ENCODE measurements around the gene POMGNT1.

Gene POMGNT1

GRCh38 chr1:46206399-46206798 lies 8.2 kb upstream of the POMGNT1 start:
- DNase-seq = no peak

DNA sequence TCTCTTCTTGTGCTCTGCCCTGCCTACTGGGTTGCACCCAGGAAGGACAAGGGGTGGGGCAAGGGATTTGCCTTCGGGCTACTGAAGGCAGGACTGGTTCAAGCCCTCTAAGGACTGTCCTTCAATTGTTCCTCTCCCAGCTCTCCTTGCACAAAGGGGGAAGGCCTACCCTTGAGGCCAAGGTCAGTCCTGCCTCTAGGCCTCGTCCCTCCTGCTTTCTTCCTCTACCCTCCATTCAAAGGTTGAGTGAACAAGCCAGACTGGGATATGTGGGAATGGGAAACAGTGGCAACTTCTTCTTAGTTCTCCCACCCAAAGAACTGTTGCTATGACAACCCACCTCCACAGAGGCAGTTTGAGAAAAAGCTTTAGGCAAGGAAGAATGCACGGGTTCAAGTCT lies 7.6 kb upstream of the POMGNT1 start:
- no peak for DNase-seq

DNA sequence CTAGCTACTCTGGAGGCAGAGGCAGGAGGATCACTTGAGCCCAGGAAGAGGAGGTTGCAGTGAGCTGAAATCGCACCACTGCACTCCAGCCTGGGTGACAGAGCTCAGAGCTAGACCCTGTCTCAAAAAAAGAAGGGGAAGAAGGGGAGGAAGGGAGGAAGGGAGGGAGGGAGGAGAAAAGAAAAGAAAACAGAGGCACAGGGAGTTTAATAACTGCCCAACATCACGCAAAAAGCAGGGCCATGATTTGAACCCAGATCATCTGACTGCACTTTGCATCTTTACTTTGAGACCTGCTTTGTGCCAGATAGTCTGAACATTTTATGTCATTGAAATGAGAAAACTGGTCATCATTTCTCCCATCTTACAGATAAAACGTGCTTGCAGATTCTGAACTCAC lies 6.9 kb upstream of the POMGNT1 start:
- no peak for DNase-seq

- no peak for DNase-seq
Observed at GRCh38 chr1:46204406-46204742, 6.1 kb upstream of the POMGNT1 start.

- no peak for DNase-seq
Observed at GRCh38 chr1:46203738-46204405, 5.6 kb upstream of the POMGNT1 start.

DNA sequence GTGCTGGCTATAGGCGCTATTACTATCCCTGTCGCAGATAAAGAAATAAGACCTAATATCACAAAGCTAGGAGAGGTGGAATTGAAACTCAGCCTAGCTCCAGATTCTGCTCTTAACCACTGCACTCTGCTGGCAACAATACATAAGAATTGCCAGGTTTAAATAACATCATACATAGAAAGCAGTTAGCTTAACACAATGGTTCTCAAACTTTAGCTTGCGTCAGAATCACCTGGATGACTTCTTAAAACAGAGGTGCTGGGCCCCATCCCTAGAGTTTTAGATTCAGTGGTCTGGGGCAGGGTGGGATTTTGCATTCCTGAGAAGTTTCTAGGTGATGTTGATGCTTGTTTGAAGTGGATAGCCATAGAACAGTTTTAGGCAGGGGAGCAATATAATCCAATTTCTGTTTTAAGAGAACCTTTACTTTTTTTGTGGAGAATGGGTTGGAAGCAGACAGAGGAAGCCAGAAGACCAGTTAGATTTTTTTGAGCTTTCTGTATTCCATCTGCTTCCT lies 1.1 kb upstream of the POMGNT1 start:
- no peak for DNase-seq

DNA sequence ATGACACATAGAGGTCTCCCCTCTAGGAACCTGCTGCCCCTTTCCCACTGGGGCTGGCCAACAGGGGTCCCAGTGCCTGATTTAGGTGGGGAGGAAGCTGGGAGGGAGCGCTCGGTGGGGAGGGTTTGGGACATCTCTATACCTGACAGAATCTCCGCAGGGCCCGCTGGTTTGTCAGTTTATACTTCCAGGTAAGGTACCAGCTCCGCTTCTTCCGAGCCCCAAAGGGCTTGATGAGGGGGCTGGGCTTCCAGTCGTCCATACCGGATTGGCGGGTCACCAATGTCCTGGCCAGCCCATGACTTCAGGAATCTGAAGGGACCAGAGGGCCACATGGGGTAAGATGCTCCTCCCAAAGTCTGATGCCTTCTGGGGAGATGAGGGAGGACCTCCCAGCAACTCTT lies 672 bp downstream of the POMGNT1 start:
- no peak for DNase-seq

GRCh38 chr1:46196609-46197008 lies 1.6 kb downstream of the POMGNT1 start:
- DNase-seq = no peak

DNA sequence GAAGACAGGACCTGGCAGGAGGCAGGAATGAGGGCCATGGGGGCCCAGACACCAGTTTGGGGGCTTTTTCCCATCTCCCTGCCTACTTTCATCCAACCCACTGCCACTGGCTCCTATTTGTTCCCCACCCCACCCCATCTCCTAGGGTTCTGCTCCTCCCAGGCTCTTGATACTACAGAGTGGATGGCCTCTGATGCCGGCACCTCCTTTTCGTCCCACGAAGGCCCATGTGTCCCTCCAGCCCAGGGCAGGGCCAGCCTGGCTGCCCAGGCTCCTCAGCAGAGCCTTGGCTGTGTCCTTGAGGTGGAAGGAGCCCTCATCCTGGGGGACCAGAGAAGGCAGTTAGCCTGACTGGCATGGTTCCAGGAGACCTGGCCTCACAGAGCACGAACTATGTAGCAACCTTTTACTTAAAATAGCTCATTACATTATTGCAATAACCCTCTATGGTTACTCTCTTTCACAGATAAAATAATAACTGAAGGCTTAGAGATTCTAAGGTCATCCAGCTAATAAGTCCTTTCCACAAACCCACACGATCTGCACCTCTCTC lies 3.5 kb downstream of the POMGNT1 start:
- no peak for DNase-seq

GRCh38 chr1:46193984-46194570 lies 4.2 kb downstream of the POMGNT1 start:
- no peak for DNase-seq

DNA sequence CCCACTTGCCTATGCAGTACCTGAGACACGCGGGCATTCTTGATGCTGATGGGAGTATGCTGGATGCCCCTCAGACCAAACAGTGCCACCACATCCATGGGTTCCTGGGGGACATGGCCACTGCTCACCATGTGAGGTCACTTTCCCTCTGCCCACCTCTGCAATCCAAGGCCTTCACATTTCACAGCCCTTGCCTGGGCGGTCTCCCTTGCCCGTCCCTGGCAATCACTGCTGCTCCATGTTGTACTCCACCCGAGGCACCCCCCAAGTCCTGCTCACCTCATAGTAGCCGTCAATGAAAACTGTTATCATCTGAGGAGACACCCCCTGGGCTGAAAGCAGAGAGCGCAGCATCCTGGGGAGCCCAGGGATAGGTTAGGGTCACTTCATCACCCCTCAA lies 4.9 kb downstream of the POMGNT1 start:
- DNase-seq = no peak

- DNase-seq = no peak
Observed at GRCh38 chr1:46192171-46192570, 6.1 kb downstream of the POMGNT1 start.

DNA sequence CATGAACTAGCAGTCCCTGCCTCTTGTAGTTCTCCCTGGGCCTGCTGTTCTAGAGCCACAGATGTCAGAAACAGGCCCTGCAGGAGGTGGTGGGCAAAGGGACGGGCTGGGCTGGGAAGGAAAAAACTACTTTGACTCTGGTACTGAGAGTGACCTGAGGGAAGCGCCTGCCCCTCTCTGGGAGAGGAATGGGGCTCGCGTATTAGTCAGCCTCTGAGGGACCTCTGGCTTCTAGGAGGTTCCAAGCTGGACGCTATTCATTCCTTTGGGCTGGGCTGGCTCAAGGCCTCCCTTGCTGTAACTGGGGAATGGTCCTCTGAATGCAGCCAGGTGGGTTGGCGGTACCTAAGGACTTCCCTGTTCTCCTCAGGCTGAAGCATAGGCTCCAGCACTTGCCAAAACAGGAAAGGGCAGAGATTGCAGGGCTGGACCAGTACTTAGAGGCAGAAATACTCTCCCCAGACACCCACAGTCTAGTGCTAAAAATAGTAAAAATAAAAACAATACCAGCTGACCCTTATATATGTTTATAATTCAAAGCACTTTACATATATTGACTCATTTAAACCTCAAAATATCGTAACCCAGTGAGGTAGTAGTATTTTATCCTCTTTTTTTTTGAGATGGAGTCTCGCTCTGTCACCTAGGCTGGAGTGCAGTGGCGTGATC lies 7.1 kb downstream of the POMGNT1 start:
- DNase-seq = no peak

GRCh38 chr1:46190539-46190938 lies 7.7 kb downstream of the POMGNT1 start:
- no peak for DNase-seq

- no peak for DNase-seq
Observed at GRCh38 chr1:46188295-46189030, 9.8 kb downstream of the POMGNT1 start.

DNA sequence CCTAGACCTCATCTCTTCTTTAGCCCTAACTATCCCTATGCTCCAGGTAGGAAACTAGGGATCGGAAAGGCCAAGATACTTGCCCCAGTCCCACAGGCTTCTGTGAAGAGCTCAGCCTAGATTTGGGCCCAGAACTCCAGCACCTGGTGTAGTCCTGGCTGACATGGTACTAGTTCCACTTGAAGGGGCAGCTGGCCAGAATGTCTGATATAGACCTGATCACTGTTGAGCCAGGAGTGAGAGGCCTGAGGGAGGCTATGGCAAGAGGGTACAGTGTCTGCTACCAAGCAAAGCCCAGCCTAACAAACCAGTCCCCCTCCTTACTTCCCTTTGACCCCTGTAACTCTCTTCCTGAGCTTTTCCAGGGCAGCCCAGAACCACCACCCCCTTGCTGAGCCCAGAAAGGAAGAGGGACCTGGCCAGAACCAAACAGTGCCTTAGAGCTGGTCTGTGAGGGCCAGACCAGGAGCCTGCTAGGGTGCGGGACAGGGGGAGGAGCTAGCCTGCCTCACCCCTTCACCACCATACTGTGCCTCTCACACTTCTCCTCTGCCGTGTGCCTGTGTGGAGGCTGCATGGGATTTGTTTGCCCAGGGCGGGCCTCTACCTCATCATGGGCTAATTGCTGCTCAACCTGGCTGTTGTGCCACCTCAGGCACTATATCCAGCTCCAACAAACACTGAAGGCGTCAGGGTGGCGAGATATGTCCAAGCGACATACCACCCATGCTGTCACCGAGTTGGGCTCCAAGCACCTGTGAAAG lies 10.9 kb downstream of the POMGNT1 start:
- no peak for DNase-seq

- DNase-seq = no peak
Observed at GRCh38 chr1:46186076-46186475, 12.2 kb downstream of the POMGNT1 start.

GRCh38 chr1:46184920-46185658 lies 13.1 kb downstream of the POMGNT1 start:
- DNase-seq = no peak

DNA sequence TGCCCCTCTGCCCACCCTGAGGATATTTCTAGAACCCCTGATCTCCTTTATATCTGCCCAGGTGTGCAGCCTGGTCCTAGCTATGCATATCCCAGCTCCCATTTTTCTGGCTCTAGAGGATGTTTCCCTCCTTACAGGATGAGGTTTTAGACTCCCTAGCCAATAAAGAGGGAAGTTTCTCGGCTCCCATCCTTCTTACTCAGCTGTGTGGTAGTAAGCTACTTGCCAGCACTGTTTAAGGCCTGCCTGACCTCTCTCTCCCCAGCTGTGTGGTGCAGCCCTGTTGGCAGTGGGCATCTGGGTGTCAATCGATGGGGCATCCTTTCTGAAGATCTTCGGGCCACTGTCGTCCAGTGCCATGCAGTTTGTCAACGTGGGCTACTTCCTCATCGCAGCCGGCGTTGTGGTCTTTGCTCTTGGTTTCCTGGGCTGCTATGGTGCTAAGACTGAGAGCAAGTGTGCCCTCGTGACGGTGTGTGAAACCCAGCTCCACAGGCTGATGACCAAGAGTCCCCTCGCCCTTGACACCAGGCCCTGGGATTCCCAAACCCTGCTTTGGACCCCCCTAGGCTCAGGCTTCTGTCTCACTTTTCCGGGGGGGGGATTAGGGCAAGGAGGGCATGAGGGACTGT lies 14.2 kb downstream of the POMGNT1 start:
- DNase-seq = peak; percentile 57

DNA sequence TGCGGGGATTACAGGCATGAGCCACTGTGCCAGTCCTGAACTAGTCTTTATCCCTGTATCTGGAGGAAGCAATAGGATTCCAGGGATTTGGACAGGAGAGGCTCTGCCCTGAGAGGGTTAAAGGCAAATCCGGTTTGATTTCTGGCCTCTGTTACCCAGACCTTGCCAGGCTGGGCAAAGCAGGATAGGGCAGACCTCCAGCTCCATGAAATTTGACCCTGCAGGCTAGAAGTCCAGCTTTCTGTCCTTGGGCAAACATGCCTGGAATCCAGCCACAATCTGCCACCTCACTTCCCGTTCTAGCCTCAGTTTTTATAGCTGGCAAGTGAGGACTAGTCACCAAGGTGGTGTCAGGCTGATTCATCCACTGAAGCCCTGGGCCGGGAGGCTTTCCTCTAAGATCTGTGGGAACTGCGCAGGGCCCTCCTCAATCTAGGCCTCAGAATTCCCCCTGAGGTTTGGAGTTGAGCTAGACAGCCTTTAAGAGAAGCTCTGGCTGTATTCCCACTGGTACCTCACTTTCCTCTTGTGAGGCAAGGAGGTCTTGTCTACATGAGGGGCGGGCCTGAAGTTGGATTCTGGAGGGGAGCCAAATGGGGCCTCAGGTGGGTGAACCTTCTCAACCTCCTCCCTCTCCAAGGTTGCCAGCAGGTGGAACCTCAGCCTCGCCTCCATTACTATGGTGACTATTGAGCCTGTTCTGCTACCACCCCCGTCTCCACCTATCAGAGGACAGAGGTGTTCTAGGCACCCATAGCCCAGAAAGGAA lies 15.0 kb downstream of the POMGNT1 start:
- DNase-seq = peak; percentile 58

All from inflammatory macrophage treated with lipopolysaccharide for 4 hours (primary cell).